GM21825 (cell line): ENCODE results near the gene CPN2.

Experiments used
- ATAC-seq: cut with Tn5 transposase; IDR thresholded peaks from one replicate; pipeline ENCODE4 v1.9.1; 2021; ENCODE audit warnings: mild to moderate bottlenecking, moderate library complexity; ENCODE audit not compliant: unreplicated experiment

Gene CPN2

DNA sequence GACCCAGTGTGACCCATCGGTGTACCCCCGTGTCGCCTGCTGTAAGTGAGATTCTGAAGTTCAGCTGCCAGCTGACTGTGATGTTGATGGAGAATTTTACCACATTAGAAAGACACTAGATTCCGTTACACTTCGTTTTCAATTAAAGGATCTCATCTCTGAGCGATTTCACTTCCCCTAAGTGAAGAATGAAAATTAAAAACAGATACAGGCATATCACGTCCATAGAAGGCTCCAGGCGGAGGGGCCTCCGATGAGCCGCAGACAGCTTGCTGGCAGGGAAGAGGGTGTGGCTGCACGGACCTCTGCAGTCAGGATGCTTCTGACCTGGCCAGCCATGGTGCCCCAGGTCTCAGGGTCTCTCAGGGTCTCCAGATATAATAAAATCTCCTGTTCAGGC, 6.6 kb upstream of the CPN2 start:
- ATAC-seq, result no peak

DNA sequence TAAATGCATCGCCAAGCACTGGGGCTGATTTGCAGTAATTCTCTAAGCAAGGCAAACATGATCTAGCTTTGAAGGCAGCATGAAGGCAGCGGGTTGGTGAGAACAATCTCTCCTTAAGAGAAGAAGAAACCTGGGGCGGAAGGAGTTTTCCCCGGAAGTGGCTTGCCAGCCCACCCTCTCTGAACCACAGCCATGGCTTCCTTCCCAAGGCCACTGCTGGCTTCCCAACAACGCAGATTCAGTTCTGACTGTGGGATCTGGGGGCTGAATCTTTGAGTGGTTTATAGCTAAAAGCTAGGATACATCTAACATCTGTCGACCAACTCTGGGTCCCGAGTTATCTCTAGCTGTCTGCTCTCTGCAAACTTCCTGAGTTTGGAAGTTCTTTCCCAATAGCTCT, 4.3 kb upstream of the CPN2 start:
- ATAC-seq, result no peak

DNA sequence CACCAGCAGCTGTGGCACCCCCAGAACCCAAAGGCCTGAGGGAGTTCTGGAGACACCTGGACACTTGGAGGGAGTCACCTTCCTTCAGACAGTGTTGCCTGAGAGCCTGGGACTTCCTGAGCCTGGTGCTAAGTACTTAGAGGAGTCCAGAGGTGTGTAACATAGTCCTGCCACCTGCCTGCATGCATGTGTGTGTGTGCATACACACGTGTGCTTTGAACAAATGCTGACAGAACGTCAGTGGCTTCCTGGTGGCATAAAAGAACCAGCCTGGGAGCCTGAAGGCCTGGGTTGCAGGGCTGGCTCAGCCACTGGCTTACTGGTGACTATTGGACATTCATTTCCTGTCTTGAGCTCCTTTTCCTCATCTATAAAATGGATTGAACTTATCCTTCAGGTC, 3.2 kb upstream of the CPN2 start:
- ATAC-seq, result no peak

DNA sequence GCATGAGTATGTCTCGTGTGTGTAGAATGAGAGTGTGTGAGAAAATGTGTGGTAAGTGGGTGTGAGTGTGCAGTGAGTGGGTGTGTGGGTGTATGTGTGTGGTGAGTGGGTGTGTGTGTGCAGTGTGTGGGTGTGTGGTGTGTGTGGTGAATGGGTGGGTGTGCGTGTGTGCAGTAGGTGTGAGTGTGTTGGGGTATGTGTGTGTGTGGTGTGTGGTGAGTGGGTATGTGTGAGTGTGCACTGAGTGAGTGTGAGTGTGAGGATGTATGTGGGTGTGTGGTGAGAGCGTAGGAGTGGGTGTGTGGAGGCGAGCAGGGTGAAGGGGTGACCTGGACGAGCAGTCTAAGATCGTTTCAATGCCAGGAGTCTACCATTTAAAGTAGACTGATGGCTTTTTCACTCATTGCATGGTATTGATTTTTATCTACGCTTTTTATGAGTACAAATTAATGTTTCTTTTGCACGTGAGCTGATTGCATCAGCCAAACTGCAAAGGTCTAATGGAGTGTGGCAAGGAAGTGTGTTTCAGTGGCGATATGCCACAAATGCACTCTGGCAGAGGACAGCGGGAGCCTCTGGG, 1.6 kb upstream of the CPN2 start:
- ATAC-seq, result no peak

GRCh38 chr3:194351952-194352536, 916 bp upstream of the CPN2 start:
- ATAC-seq, result no peak

- ATAC-seq, result no peak
These were observed 429 bp downstream of the CPN2 start for GRCh38 chr3:194350726-194351071.

DNA sequence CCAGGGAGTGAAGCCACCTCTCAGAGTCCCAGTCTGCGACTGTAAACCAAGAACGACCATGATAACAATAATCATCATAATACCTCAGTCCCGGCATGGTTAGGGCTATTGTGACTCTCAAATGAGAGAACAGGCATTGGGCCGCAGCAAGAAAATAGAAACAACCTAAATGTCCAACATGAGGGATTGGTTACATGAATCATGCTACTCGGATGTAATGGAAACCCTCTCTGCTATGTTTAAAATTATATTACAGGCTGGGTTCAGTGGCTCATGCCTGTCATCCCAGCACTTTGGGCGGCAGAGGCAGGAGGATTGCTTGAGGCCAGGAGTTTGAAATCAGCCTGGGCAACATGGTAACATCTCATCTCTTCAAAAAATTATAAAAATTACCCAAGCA, 2.8 kb downstream of the CPN2 start:
- ATAC-seq, result no peak

DNA sequence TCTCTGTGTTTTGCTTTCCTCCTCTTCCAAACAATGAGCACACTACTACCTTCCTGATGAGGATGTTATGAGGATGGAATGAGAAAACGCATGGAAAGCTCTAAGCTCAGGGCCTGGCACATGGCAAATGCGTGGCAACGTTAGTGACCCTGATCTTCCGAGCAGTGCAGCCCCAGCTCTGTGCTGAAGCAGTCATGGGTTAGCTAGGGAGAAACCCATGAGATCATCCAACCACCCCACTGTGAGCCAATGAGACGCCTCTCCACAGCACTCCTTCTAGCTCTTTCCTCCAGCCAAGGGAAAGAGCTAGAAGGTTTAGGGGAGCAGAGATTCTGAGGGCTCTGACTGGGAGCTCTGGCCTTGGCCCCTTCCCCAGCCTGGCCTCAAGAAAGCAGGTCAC, 4.5 kb downstream of the CPN2 start:
- ATAC-seq, result no peak

- ATAC-seq, result no peak
These were observed 5.1 kb downstream of the CPN2 start for GRCh38 chr3:194346035-194346434.

- no peak for ATAC-seq
These were observed 7.1 kb downstream of the CPN2 start for GRCh38 chr3:194344012-194344411.

GRCh38 chr3:194343561-194343893, 7.6 kb downstream of the CPN2 start:
- no peak for ATAC-seq

DNA sequence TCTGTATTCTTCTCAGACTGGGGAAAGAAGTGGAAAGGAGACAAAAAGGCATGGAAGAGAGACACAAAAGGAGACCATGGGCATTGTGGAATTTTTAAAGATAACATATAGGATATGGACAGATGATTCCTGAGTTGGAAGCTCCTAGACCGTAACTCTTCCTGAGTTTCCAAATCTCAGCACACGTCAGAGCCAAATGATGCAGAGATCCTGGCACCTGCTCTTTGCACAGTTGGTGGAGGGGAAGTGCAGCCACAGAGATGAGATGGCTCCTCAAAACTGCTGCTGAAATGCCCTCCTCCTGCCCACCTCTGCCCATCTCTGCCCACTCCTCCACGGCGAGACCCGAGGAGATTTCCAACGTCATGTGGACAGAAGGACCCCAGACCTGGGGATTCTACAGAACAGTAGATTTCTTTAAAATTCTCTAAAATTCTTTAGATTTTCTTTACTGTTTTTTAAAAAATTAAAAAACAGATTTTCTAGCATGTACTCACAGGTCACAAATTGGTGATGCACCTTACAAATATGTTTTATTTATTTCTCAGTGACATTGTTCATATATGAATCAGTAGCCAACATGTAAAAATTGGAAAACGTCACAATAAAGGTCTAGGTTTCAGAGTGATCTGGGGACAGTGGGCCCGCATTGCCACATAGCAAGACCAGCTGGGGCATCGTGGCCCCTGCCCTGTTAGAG, 8.1 kb downstream of the CPN2 start:
- ATAC-seq, result no peak

GRCh38 chr3:194340757-194341400, 10.2 kb downstream of the CPN2 start:
- no peak for ATAC-seq

GRCh38 chr3:194339840-194340239, 11.3 kb downstream of the CPN2 start:
- ATAC-seq, result no peak

GRCh38 chr3:194339356-194339755, 11.8 kb downstream of the CPN2 start:
- ATAC-seq, result no peak

- no peak for ATAC-seq
These were observed 13.0 kb downstream of the CPN2 start for GRCh38 chr3:194337965-194338753.

GRCh38 chr3:194336601-194337355, 14.3 kb downstream of the CPN2 start:
- no peak for ATAC-seq

DNA sequence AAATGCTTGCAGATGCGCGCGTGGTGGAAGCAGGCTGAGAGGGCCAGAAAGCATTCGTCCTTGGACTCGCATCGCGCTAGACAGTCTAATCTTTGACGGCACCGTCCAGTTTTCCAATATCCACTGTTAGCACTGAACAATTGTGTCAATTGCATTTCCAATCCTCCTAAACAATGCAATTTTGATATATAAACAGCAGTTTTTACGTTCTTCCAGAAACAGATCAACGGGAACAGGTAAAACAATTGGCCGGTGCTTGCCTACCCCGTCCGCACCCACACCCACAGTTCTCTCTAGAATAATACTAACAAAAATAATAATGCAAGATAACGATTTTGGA, 17.2 kb downstream of the CPN2 start:
- ATAC-seq, result no peak

DNA sequence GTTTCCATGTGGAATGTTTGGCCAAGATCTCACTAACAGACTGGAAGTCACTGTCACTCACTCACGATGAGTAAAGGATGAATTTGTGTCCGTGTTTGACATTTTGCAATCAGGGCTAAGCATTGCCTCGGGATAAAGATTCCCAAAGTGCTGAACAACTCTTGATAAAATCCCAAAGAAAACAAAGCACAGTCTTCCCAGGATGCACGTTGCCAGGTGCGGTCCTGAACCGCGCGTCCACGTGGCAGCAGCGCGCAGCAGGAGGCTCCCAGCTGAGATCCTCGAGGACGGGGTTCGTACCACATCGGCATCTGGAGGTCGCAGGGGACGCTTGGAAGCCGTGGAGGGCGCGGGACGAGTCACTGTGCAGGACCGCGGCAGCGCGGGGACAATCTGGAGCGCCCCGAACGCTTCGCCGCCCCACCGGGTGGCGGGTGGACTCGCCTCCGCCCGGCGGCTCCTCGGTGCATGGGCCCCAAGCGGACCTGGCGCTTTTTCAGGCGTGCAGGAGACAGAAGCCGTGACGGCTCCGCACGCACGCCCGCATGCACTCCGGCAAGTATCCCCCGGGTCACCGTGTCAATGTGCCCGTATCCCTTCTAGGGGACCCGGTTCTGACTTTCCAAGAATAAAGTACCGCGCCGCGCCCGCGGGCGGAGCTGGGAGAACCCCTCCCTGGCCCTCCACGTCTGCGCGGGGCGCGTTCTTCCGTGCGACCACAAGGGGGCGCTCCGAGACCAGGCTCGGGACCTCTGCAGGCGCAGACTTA, 17.7 kb downstream of the CPN2 start:
- peak; percentile 80 for ATAC-seq

DNA sequence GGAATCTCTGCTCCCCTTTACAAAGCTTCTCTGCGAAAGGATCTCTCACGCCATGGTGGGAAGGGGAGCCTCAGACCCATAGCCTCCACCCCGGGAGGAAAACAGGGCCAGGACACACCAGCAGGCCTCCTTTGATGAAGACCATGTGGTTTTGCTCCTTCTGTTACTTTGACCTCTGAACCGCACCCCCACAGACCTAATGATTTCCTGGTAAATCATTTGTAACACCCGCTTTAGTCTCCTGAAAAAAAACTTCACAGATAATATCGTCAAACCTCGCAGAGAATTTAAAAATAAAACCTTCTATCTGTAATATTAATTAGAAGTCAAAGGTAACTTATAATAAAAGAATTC, 18.3 kb downstream of the CPN2 start:
- ATAC-seq, result no peak
